Adipocyte (in vitro differentiated cells): ENCODE data around the gene RFTN1.

Experiments used
- DNase-seq: peaks from one replicate; pipeline ENCODE4 v3.0.0-alpha.2; 2015; ENCODE audit warnings: low read depth
- H3K27me3 ChIP-seq: replicated peaks from 2 replicates; pipeline ENCODE4 v1.7.0; 2013; ENCODE audit warnings: mild to moderate bottlenecking, low read length, moderate library complexity; ENCODE audit not compliant: control insufficient read depth, insufficient read depth
- H3K36me3 ChIP-seq: 2 replicates; pipeline ENCODE4 v1.7.0; 2013; ENCODE audit warnings: low read length, mild to moderate bottlenecking, moderate library complexity; ENCODE audit not compliant: control insufficient read depth, insufficient read depth, severe bottlenecking
- H3K4me1 ChIP-seq: 2 replicates; pipeline ENCODE4 v1.7.0; 2013; ENCODE audit warnings: mild to moderate bottlenecking, low read length, moderate library complexity; ENCODE audit not compliant: control insufficient read depth, insufficient read depth
- H3K4me3 ChIP-seq: 2 replicates; pipeline ENCODE4 v1.7.0; 2013; ENCODE audit warnings: mild to moderate bottlenecking, low read length, moderate library complexity
- H3K9ac ChIP-seq: 2 replicates; pipeline ENCODE4 v1.7.0; 2013; ENCODE audit warnings: mild to moderate bottlenecking, low read length, moderate library complexity
- H3K9me3 ChIP-seq: 2 replicates; pipeline ENCODE4 v1.7.0; 2013; ENCODE audit warnings: mild to moderate bottlenecking, low read length, moderate library complexity; ENCODE audit not compliant: control insufficient read depth

The RFTN1 gene

DNA sequence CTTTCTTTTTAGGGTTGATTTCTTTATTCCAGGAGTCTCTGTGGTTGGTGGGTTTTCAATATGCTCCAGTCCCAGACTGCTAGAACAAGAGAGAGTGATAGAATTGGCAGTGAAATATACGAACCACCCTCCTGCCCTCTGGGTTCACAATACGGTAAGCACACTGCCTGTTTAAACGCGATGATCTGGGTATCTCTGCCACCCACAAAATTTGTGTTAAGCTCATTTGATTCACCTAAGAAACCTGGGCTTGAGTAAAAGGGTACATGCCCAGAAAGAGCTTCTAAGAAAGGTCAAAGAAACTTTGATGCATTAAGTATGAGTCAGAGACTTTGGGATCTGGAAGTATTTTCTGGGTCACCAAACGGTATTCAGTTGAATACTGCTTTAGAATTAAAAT, 218.7 kb downstream of the RFTN1 start:
- no peak overlapping the region for H3K9ac ChIP-seq
- H3K9me3 ChIP-seq, result peaks cover 12% of the 10 kb centered on the region
- peaks cover 29% of the 10 kb centered on the region for H3K36me3 ChIP-seq

DNA sequence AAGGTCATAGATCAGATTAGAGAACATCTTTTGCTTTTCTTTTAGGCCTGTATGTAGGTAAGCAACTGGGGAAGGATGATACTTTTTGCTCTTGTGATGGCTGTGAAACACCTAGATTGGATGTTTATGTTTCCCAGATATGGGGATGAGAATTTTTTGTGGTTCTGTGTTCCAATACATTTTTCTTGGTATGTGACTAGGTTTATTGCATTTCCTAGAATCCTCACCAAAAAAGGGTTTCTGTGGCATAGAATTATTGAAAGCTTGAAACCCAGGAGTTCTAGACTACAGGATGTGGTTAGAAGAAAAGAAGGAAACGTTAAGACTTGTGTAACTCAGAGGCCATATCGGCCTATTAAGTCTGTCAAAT, 222.7 kb downstream of the RFTN1 start:
- Histone ChIP-seq H3K36me3 (peaks cover 10% of the 10 kb centered on the region), H3K4me3 (no peak overlapping the region), H3K4me1 (peaks cover 38% of the 10 kb centered on the region), H3K9ac (peak overlapping the region; percentile 31), H3K27me3 (no peaks in the 10 kb centered on the region), H3K9me3 (peaks cover 7% of the 10 kb centered on the region)
- DNase-seq, result peak; percentile 28

More for the DNA sequence above, 218.7 kb downstream of the RFTN1 start:
- Histone ChIP-seq H3K4me3 (no peak overlapping the region), H3K27me3 (no peaks in the 10 kb centered on the region), H3K4me1 (peaks cover 15% of the 10 kb centered on the region)
- DNase-seq, result peak; percentile 23

DNA sequence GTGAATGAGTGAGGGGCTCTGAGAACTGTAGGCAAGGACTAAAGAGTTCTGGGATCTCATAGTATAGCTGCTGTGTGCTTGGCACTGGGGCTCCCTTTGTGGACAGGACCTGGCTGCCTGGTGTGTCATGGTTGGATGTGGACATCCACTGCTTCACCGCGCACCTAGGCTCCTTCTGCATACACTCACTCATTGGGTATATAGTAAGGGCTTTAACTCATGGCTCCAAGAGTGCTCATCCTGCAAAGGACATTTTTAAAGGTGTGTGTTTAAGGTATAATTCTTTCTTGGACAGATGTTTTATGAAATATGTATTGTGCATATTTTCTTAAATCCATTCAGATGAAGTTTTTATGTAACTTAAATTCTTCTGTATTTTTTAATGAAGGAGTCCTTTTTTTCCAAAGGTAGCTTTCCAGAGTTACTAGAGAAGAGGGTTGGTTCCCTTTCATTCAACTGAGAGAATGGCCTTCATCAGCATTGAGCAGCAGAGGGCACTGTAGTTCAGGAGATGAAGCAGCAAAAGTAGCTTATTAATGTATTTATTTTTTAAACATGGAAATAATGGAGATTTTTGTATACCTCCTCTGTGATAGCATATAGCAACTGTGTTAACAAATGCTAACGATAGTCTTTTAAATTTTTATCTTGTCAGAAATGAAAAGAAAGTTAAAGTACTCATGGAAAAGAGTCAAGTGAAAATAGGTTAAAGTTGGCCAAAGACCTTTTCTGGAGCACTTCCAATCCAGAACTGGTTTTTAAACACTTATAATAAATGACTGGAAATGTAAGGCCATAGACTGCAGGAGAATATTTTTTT, 223.3 kb downstream of the RFTN1 start:
- peak; percentile 86 for DNase-seq
- peak overlapping the region; percentile 24 for H3K9ac ChIP-seq

DNA sequence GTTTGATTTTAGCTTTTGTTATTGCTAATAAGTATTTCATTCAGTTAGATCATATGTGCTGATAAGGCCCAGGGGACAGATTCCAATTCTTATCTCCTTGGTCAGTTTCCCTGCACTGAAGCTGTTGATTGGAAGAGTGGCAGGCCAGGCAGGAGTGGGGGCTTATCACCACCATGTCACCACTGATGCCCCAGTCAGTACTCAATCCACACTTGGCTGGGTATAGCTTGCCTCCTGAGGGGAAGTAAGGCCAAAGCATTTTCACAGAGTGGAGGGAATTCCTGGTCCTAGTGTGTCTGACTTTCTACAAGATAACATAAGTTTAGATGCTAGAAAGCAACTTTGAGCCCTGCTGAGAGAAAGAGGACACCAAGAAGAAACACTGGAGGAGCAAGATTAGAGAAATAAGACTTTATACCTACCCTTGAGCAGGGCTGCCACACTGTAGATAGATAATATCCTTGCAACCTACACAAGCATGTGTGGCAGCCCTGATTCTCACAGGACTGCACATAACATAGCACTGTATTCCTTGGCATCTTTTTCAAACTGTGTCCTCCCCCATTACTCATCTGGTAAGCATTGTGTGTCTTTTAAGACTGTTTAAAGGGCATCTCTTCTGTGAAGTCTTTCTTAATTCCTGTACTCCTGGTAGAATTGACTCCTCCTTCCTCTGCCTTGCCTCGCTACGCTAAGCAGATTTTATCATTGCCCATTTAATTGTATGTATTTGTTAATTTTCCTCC, 224.2 kb downstream of the RFTN1 start:
- Histone ChIP-seq H3K4me1 (peaks cover 38% of the 10 kb centered on the region), H3K4me3 (no peak overlapping the region), H3K9ac (peak overlapping the region; percentile 24), H3K36me3 (peaks cover 4% of the 10 kb centered on the region), H3K9me3 (peaks cover 7% of the 10 kb centered on the region), H3K27me3 (no peaks in the 10 kb centered on the region)
- DNase-seq, result peak; percentile 57

More for the DNA sequence above, 223.3 kb downstream of the RFTN1 start:
- Histone ChIP-seq H3K9me3 (peaks cover 7% of the 10 kb centered on the region), H3K27me3 (no peaks in the 10 kb centered on the region), H3K36me3 (peaks cover 4% of the 10 kb centered on the region), H3K4me3 (no peak overlapping the region), H3K4me1 (peaks cover 38% of the 10 kb centered on the region)

DNA sequence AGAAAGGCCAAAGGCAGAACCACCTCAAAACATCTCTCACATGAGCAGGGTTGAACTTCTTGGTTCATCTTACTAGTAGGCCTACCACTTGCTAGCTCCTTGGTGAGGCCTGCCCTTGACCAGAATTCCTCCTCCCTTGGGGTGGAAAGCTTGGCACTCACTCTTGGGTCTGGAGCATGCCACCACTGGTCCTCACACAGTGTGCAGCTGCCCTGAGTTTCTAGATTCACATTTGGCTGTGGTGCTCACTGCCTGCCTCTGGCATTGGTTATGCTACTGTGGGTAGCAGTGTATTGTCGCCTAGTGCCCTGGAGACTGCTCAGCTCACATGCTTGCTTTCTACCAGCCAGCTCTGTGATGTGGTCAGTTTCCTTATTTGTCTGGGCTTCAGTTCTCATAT, 224.8 kb downstream of the RFTN1 start:
- Histone ChIP-seq H3K27me3 (no peaks in the 10 kb centered on the region), H3K9ac (no peak overlapping the region), H3K36me3 (peaks cover 10% of the 10 kb centered on the region), H3K4me3 (no peak overlapping the region), H3K9me3 (peaks cover 4% of the 10 kb centered on the region), H3K4me1 (peaks cover 38% of the 10 kb centered on the region)
- DNase-seq, result no peak

DNA sequence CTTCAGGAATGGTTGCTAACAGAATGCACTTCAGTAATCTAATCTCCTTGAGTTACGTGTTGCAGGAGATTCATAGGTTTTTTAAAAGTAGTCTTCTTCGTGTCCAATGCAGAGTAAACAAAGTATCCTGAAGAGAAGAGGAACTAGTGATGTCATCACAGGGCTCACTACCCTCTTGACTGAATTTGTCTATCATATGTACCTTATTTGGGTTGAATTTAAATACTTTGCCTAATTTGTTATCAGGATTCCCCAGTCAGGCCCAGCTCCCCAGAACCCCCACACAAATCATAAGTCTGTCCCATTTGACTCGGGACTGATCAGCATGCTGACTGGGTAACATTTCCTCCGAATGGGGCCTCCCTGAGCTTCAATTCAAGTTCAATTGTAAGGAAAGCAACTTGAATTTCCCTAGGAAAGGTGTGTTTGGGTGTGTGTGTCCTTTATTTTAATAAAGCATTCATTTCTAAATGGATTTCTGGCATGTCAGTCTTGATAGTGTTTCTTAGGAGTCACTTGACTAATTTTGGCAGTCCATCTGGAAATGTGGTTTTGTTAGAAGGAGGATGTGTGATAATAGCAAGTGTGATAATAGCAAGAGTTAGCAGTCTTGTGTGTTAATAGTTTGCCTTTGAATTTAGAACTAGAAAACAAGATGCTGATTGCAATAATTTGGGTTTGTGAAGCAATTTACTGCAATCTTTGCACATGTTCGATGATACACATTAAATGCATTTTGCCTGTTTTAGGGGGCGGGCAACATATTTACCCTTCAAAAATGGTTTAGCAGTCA, 226.6 kb downstream of the RFTN1 start:
- H3K9ac ChIP-seq, result no peak overlapping the region
- peaks cover 38% of the 10 kb centered on the region for H3K4me1 ChIP-seq
- DNase-seq, result no peak
- H3K27me3 ChIP-seq, result no peaks in the 10 kb centered on the region
- H3K9me3 ChIP-seq, result no peaks in the 10 kb centered on the region
- H3K4me3 ChIP-seq, result no peak overlapping the region
- H3K36me3 ChIP-seq, result peaks cover 21% of the 10 kb centered on the region

DNA sequence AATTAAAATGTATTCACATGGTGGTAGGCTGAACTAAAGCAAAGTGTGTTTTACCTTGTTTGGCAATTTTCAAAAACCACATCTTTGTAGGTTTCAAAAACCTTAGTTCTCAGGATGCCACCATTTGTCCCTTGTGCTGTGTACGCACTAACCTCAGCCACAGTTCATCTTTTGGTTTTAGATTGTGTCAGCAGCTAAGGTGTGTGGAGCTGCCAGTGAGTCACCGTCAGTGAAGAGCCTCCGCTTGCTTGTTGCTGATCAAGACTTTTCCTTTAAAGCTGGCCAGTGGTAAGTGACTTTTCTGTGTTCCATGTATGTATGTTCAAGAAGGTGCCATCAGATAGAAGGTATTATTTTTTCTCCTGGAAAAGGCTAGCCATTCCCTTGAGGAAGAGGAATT, 227.3 kb downstream of the RFTN1 start:
- no peak overlapping the region for H3K4me3 ChIP-seq
- no peak for DNase-seq

DNA sequence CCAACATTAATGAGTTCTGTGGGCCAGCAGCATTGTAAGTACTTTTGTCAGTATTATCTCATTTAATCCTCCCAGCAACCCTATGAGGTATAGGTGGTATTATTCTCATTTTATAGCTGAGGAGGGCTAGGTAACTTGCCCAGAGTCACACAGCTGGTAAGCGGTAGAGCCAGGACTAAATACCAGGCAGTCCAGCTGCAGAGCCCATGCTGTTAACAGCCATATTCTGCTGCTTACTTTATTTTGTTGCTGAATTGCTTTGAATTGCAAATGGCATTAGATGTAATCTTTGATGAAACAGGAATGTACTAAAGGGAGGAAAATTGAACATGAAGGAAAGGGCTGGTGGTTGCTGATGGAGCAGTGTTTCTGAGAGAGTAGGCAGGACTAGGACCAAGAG, 228.9 kb downstream of the RFTN1 start:
- Histone ChIP-seq H3K4me3 (no peak overlapping the region), H3K9me3 (no peaks in the 10 kb centered on the region), H3K9ac (no peak overlapping the region), H3K27me3 (no peaks in the 10 kb centered on the region), H3K36me3 (peaks cover 27% of the 10 kb centered on the region), H3K4me1 (peaks cover 26% of the 10 kb centered on the region)
- DNase-seq, result no peak

More for the DNA sequence above, 227.3 kb downstream of the RFTN1 start:
- H3K36me3 ChIP-seq, result peaks cover 26% of the 10 kb centered on the region
- H3K4me1 ChIP-seq, result peaks cover 38% of the 10 kb centered on the region
- no peak overlapping the region for H3K9ac ChIP-seq
- H3K9me3 ChIP-seq, result no peaks in the 10 kb centered on the region
- no peaks in the 10 kb centered on the region for H3K27me3 ChIP-seq

DNA sequence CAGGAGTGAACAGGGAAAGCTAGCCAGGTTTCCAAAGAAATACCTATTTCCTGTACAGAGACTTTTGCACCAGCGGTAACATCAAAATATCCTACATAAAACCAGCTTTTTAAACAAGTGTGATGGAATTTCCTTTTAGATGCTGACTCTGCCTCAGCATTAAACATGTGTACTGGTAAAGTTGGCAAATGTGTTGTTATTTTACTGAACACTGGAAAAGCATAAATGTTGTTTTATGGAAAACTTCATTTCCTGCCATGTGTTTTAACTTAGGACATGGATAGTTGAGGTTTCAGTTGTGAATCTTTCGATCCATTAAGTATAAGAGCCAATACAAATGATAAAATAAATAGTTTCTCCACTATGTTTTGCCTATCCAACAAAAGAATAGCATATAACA, 232.8 kb downstream of the RFTN1 start:
- Histone ChIP-seq H3K4me1 (peaks cover 6% of the 10 kb centered on the region), H3K36me3 (peaks cover 38% of the 10 kb centered on the region), H3K9me3 (no peaks in the 10 kb centered on the region), H3K4me3 (no peak overlapping the region), H3K9ac (no peak overlapping the region), H3K27me3 (no peaks in the 10 kb centered on the region)
- peak; percentile 40 for DNase-seq

DNA sequence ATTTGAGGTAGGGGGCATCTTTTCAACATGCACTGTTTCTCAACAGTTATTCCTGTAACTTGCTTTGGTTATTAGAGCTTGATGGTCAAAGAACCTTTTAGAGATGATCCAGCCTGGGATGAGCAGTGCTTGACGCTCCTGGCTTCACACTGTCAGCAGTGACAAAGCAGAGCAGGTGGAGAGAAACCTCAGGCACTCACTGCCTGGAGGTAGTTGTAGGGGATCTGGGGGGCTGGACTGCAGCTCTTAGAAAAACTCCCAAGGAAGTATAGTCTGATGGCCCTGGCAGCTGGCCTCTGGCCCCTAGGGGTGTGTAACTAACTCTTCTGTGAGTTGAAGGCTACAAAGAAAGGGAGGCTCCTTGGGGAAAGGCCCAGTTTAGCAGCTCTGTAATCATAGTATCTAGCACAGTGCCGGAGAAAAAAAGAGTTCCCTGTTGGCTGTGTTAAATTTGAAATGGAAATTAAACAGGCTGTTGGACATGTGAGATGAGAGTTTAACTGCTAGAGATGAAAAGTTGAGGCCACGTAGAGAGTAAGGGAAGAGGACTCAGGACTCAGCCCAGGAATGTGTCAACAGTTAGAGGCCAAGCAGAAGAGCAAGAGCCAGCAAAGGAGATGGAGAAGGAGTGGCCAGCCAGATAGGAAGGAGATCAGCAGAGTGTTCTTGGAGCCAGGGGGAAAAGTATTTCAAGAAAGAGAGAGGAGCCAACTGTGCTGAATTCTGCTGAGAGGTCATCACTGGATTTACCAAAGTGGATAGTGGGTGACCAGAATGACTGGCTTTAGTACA, 234.3 kb downstream of the RFTN1 start:
- no peak for DNase-seq
- Histone ChIP-seq H3K27me3 (no peaks in the 10 kb centered on the region), H3K4me1 (peaks cover 6% of the 10 kb centered on the region), H3K36me3 (peaks cover 46% of the 10 kb centered on the region), H3K9ac (no peak overlapping the region), H3K9me3 (no peaks in the 10 kb centered on the region), H3K4me3 (no peak overlapping the region)
